AML-193 (cell line): ENCODE results near the gene ANKRD13A.

Source experiments
- DNase-seq, 2 experiments: peaks; one replicate each; lab custom pipeline; 2025; lab: John Stamatoyannopoulos, UW

Gene ANKRD13A

GRCh38 chr12:109998904-109999648 is at the start of gene ANKRD13A:
Gene ANKRD13A (plus strand): TSS chr12:109999430. CDS start chr12:109999689, 259 bp downstream.
- peak; percentile 83 to 92 for DNase-seq

- no peak for DNase-seq
Observed at GRCh38 chr12:109950625-109951024, 48.6 kb upstream of the ANKRD13A start.

GRCh38 chr12:109951136-109951535 is 48.1 kb upstream of the ANKRD13A start:
- no peak for DNase-seq

GRCh38 chr12:109951751-109952150 is 47.5 kb upstream of the ANKRD13A start:
- no peak for DNase-seq

- no peak for DNase-seq
Observed at GRCh38 chr12:109952160-109952858, 46.9 kb upstream of the ANKRD13A start.

- DNase-seq: no peak
Observed at GRCh38 chr12:109952873-109953272, 46.4 kb upstream of the ANKRD13A start.

GRCh38 chr12:109953656-109954055 is 45.6 kb upstream of the ANKRD13A start:
- DNase-seq: no peak

GRCh38 chr12:109958374-109958773 is 40.9 kb upstream of the ANKRD13A start:
- no peak for DNase-seq

- no peak for DNase-seq
Observed at GRCh38 chr12:109959411-109960093, 39.7 kb upstream of the ANKRD13A start.

GRCh38 chr12:109961201-109961600 is 38.0 kb upstream of the ANKRD13A start:
- DNase-seq: no peak

GRCh38 chr12:109961612-109962011 is 37.6 kb upstream of the ANKRD13A start:
- no peak for DNase-seq

- no peak for DNase-seq
Observed at GRCh38 chr12:109962398-109962797, 36.8 kb upstream of the ANKRD13A start.

- DNase-seq: no peak
Observed at GRCh38 chr12:109963330-109963729, 35.9 kb upstream of the ANKRD13A start.

- DNase-seq: no peak
Observed at GRCh38 chr12:109963743-109964429, 35.3 kb upstream of the ANKRD13A start.

- DNase-seq: no peak
Observed at GRCh38 chr12:109966546-109966945, 32.7 kb upstream of the ANKRD13A start.

- DNase-seq: no peak
Observed at GRCh38 chr12:109967383-109968031, 31.7 kb upstream of the ANKRD13A start.

- no peak for DNase-seq
Observed at GRCh38 chr12:109968032-109968420, 31.2 kb upstream of the ANKRD13A start.

- no peak for DNase-seq
Observed at GRCh38 chr12:109968801-109969200, 30.4 kb upstream of the ANKRD13A start.

- DNase-seq: no peak
Observed at GRCh38 chr12:109972821-109973220, 26.4 kb upstream of the ANKRD13A start.

GRCh38 chr12:109981311-109981710 is 17.9 kb upstream of the ANKRD13A start:
- no peak for DNase-seq

GRCh38 chr12:109982210-109982609 is 17.0 kb upstream of the ANKRD13A start:
- no peak for DNase-seq
